CD8-positive, alpha-beta memory T cell (primary cell): ENCODE measurements around the gene ENGASE. TPM values are rescaled to one million over a fixed set of nuclear protein-coding genes. Genes with fewer than 3 reads are reported as not detected.

Source experiments
- CTCF ChIA-PET: fragments of 350-600 bp; sonication (Branson Sonifier 250); formaldehyde crosslinking; loops from one replicate; lab custom pipeline; 2021; ENCODE audit warnings: antibody characterized with exemption; lab: Charles Lee
- POLR2A ChIA-PET: fragments of 350-600 bp; sonication (Branson Sonifier 250); formaldehyde crosslinking; loops from one replicate; lab custom pipeline; 2021; ENCODE audit warnings: antibody characterized with exemption; lab: Charles Lee
- DNase-seq, 5 donors: peaks; one replicate each; pipeline versions ENCODE4 v3.0.0 to v3.0.0-alpha.2; 2020 to 2022; ENCODE audit warnings: mixed read lengths in 1 of 5
- H3K27ac ChIP-seq: one replicate; pipeline ENCODE4 v1.7.0; 2013; ENCODE audit warnings: low read depth, mild to moderate bottlenecking, low read length, moderate library complexity
- H3K27me3 ChIP-seq: 2 replicates; pipeline ENCODE4 v1.7.0; 2013; ENCODE audit warnings: low read length, mild to moderate bottlenecking; ENCODE audit not compliant: insufficient read depth, poor library complexity, severe bottlenecking
- H3K36me3 ChIP-seq: 2 replicates; pipeline ENCODE4 v1.7.0; 2013; ENCODE audit warnings: mild to moderate bottlenecking, low read length, moderate library complexity; ENCODE audit not compliant: insufficient read depth
- H3K4me1 ChIP-seq: 2 replicates; pipeline ENCODE4 v1.7.0; 2013; ENCODE audit warnings: mild to moderate bottlenecking, low read length, moderate library complexity; ENCODE audit not compliant: insufficient read depth
- H3K4me3 ChIP-seq: 2 replicates; pipeline ENCODE4 v1.7.0; 2013; ENCODE audit warnings: mild to moderate bottlenecking, low read length
- H3K9me3 ChIP-seq: 2 replicates; pipeline ENCODE4 v1.7.0; 2013; ENCODE audit warnings: mild to moderate bottlenecking, low read length
- H3K27ac Mint-ChIP-seq, 8 donors: one replicate each; pipeline ENCODE4 v1.8.0; 2020 to 2021; ENCODE audit warnings: mixed read lengths in 8 of 8, mild to moderate bottlenecking in 6 of 8, inconsistent platforms in 3 of 8, moderate library complexity in 3 of 8
- H3K27me3 Mint-ChIP-seq, 2 donors: one replicate each; pipeline ENCODE4 v1.8.0; 2020 to 2021; ENCODE audit warnings: mixed read lengths in 2 of 2, mild to moderate bottlenecking in 1 of 2, moderate library complexity in 1 of 2
- H3K36me3 Mint-ChIP-seq, 3 donors: one replicate each; pipeline ENCODE4 v1.8.0; 2020 to 2021; ENCODE audit warnings: mixed read lengths in 3 of 3, inconsistent platforms in 1 of 3, mild to moderate bottlenecking in 1 of 3
- H3K4me1 Mint-ChIP-seq, 3 donors: one replicate each; pipeline ENCODE4 v1.8.0; 2020 to 2021; ENCODE audit warnings: mixed read lengths in 3 of 3, inconsistent platforms in 1 of 3, mild to moderate bottlenecking in 1 of 3
- H3K4me3 Mint-ChIP-seq, 7 donors: one replicate each; pipeline ENCODE4 v1.8.0; 2020 to 2021; ENCODE audit warnings: mixed read lengths in 7 of 7, mild to moderate bottlenecking in 6 of 7, moderate library complexity in 4 of 7, inconsistent platforms in 2 of 7
- H3K9me3 Mint-ChIP-seq, 5 donors: one replicate each; pipeline ENCODE4 v1.8.0; 2020 to 2022; ENCODE audit warnings: mixed read lengths in 5 of 5, mild to moderate bottlenecking in 3 of 5, moderate library complexity in 2 of 5, inconsistent platforms in 1 of 5
- polyA plus RNA-seq: library from polyadenylated mRNA; unstranded; fragments of 300-500 nt; fragmentation: Illumina TruSeq; gene quantifications from one replicate; pipeline ENCODE4 v1.2.3, GENCODE V29; 2021
- total RNA-seq, 2 experiments: library from RNA; stranded (reverse); gene quantifications; one replicate each; pipeline ENCODE4 v1.2.3, GENCODE V29; 2021

Gene ENGASE
- total and polyA plus RNA-seq, 3 experiments from 2014 or later = 3.5 to 38.3 (median 33.2) TPM

GRCh38 chr17:79089720-79090442 is 15.3 kb downstream of the ENGASE start:
- no peaks in the 10 kb centered on the region for H3K9me3 ChIP-seq
- H3K36me3 ChIP-seq = no peaks in the 10 kb centered on the region
- no peak overlapping the region for H3K27ac ChIP-seq
- Mint-ChIP-seq H3K4me3 (no peak overlapping the region), H3K4me1 (peaks cover 14 to 19% (median 16%) of the 10 kb centered on the region in 3 donors), H3K27me3 (peaks cover 6 to 8% of the 10 kb centered on the region in 2 donors), H3K27ac (no peak overlapping the region), H3K9me3 (no peaks in the 10 kb centered on the region), H3K36me3 (peaks cover 0 to 23% (median 0%) of the 10 kb centered on the region in 3 donors)
- peaks cover 11% of the 10 kb centered on the region for H3K4me1 ChIP-seq
- ChIA-PET CTCF (interaction anchor here (1.9 to 5.7 kb wide), 4 partner anchors 16 to 303 kb away, joined by 4 to 52 read pairs (median 16); partner anchors contain the start of gene ENGASE), POLR2A (no interaction called here)
- H3K27me3 ChIP-seq = no peaks in the 10 kb centered on the region
- no peak for DNase-seq
- no peak overlapping the region for H3K4me3 ChIP-seq

GRCh38 chr17:79090443-79091225 is 16.0 kb downstream of the ENGASE start:
- H3K4me3 Mint-ChIP-seq = peak overlapping the region in 1 of 7 donors; percentile 27
- H3K27ac ChIP-seq = no peak overlapping the region
- H3K27me3 Mint-ChIP-seq = peaks cover 8 to 10% of the 10 kb centered on the region in 2 donors
- no peak for DNase-seq
- no peak overlapping the region for H3K4me3 ChIP-seq
- no peaks in the 10 kb centered on the region for H3K27me3 ChIP-seq
- H3K9me3 Mint-ChIP-seq = no peaks in the 10 kb centered on the region
- H3K36me3 ChIP-seq = no peaks in the 10 kb centered on the region
- peaks cover 0 to 16% (median 0%) of the 10 kb centered on the region in 3 donors for H3K36me3 Mint-ChIP-seq
- no peaks in the 10 kb centered on the region for H3K9me3 ChIP-seq
- H3K27ac Mint-ChIP-seq = no peak overlapping the region
- POLR2A ChIA-PET = interaction anchor here (0.7 kb wide), 1 partner anchor 678 kb away, joined by 3 read pairs; no protein-coding TSS in a partner anchor
- H3K4me1 Mint-ChIP-seq = peaks cover 15 to 20% (median 16%) of the 10 kb centered on the region in 3 donors
- CTCF ChIA-PET = interaction anchor here (1.9 to 4.9 kb wide), 2 partner anchors 30 to 301 kb away, joined by 4 to 23 read pairs; no protein-coding TSS in a partner anchor
- peaks cover 11% of the 10 kb centered on the region for H3K4me1 ChIP-seq

GRCh38 chr17:79091226-79091670 is 16.6 kb downstream of the ENGASE start:
- no peak overlapping the region for H3K27ac ChIP-seq
- H3K36me3 Mint-ChIP-seq = peaks cover 0 to 11% (median 0%) of the 10 kb centered on the region in 3 donors
- no peak for DNase-seq
- H3K27me3 ChIP-seq = peaks cover 5% of the 10 kb centered on the region
- H3K4me1 ChIP-seq = peaks cover 11% of the 10 kb centered on the region
- no peaks in the 10 kb centered on the region for H3K9me3 Mint-ChIP-seq
- POLR2A ChIA-PET = interaction anchor here (0.7 kb wide), 1 partner anchor 678 kb away, joined by 3 read pairs; no protein-coding TSS in a partner anchor
- peaks cover 16 to 20% (median 18%) of the 10 kb centered on the region in 3 donors for H3K4me1 Mint-ChIP-seq
- H3K27ac Mint-ChIP-seq = no peak overlapping the region
- H3K4me3 Mint-ChIP-seq = no peak overlapping the region
- no peaks in the 10 kb centered on the region for H3K9me3 ChIP-seq
- CTCF ChIA-PET = interaction anchor here (1.9 kb wide), 1 partner anchor 301 kb away, joined by 4 read pairs; no protein-coding TSS in a partner anchor
- H3K36me3 ChIP-seq = no peaks in the 10 kb centered on the region
- H3K27me3 Mint-ChIP-seq = peaks cover 12 to 16% of the 10 kb centered on the region in 2 donors
- H3K4me3 ChIP-seq = no peak overlapping the region

- no peaks in the 10 kb centered on the region for H3K36me3 ChIP-seq
- Mint-ChIP-seq H3K27ac (peak overlapping the region in 1 of 8 donors; percentile 60), H3K4me1 (peaks cover 16 to 21% (median 18%) of the 10 kb centered on the region in 3 donors), H3K27me3 (peaks cover 12 to 20% of the 10 kb centered on the region in 2 donors), H3K4me3 (peak overlapping the region in 1 of 7 donors; percentile 50), H3K36me3 (peaks cover 0 to under 1% (median 0%) of the 10 kb centered on the region in 3 donors), H3K9me3 (no peaks in the 10 kb centered on the region)
- ChIA-PET POLR2A (no interaction called here), CTCF (interaction anchor here (1.4 to 1.8 kb wide), 2 partner anchors 10 to 300 kb away, joined by 5 to 6 read pairs; no protein-coding TSS in a partner anchor)
- H3K27me3 ChIP-seq = peaks cover 5% of the 10 kb centered on the region
- no peak overlapping the region for H3K4me3 ChIP-seq
- H3K27ac ChIP-seq = no peak overlapping the region
- DNase-seq = no peak
- H3K4me1 ChIP-seq = peaks cover 11% of the 10 kb centered on the region
- H3K9me3 ChIP-seq = no peaks in the 10 kb centered on the region
Measured at GRCh38 chr17:79092567-79092966, 17.9 kb downstream of the ENGASE start.

GRCh38 chr17:79093270-79093669 is 18.6 kb downstream of the ENGASE start:
- Histone ChIP-seq H3K4me3 (no peak overlapping the region), H3K27ac (no peak overlapping the region), H3K27me3 (peaks cover 11% of the 10 kb centered on the region), H3K9me3 (no peaks in the 10 kb centered on the region), H3K4me1 (peaks cover 11% of the 10 kb centered on the region), H3K36me3 (no peaks in the 10 kb centered on the region)
- Mint-ChIP-seq H3K27ac (peak overlapping the region in 4 of 8 donors; percentile 63 to 95 (median 79)), H3K36me3 (no peaks in the 10 kb centered on the region), H3K4me3 (peak overlapping the region in 5 of 7 donors; percentile 15 to 71 (median 44)), H3K9me3 (no peaks in the 10 kb centered on the region), H3K4me1 (peaks cover 16 to 28% (median 23%) of the 10 kb centered on the region in 3 donors), H3K27me3 (peaks cover 15 to 27% of the 10 kb centered on the region in 2 donors)
- POLR2A ChIA-PET = no interaction called here
- CTCF ChIA-PET = interaction anchor here (0.5 to 1.8 kb wide), 4 partner anchors 9 to 468 kb away, joined by 3 to 6 read pairs (median 4); no protein-coding TSS in a partner anchor
- DNase-seq = no peak

- Histone ChIP-seq H3K4me1 (peaks cover 11% of the 10 kb centered on the region), H3K36me3 (no peaks in the 10 kb centered on the region), H3K4me3 (no peak overlapping the region), H3K9me3 (no peaks in the 10 kb centered on the region), H3K27me3 (peaks cover 11% of the 10 kb centered on the region), H3K27ac (no peak overlapping the region)
- H3K36me3 Mint-ChIP-seq = no peaks in the 10 kb centered on the region
- no peak for DNase-seq
- H3K27ac Mint-ChIP-seq = no peak overlapping the region
- peaks cover 19 to 37% of the 10 kb centered on the region in 2 donors for H3K27me3 Mint-ChIP-seq
- H3K9me3 Mint-ChIP-seq = no peaks in the 10 kb centered on the region
- CTCF ChIA-PET = interaction anchor here (0.7 kb wide), 1 partner anchor 61 kb away, joined by 4 read pairs; no protein-coding TSS in a partner anchor
- peaks cover 16 to 28% (median 23%) of the 10 kb centered on the region in 3 donors for H3K4me1 Mint-ChIP-seq
- H3K4me3 Mint-ChIP-seq = no peak overlapping the region
- POLR2A ChIA-PET = interaction anchor here (0.6 kb wide), 1 partner anchor 13 kb away, joined by 3 read pairs; no protein-coding TSS in a partner anchor
Measured at GRCh38 chr17:79094261-79094660, 19.6 kb downstream of the ENGASE start.

GRCh38 chr17:79095345-79096055 is 20.9 kb downstream of the ENGASE start:
- H3K4me3 ChIP-seq = no peak overlapping the region
- no peak for DNase-seq
- ChIA-PET CTCF (no interaction called here), POLR2A (no interaction called here)
- Mint-ChIP-seq H3K4me3 (peak overlapping the region in 1 of 7 donors; percentile 15), H3K9me3 (no peaks in the 10 kb centered on the region), H3K36me3 (no peaks in the 10 kb centered on the region), H3K27me3 (peaks cover 22 to 48% of the 10 kb centered on the region in 2 donors), H3K27ac (no peak overlapping the region), H3K4me1 (peaks cover 16 to 28% (median 23%) of the 10 kb centered on the region in 3 donors)
- peaks cover 11% of the 10 kb centered on the region for H3K27me3 ChIP-seq
- no peaks in the 10 kb centered on the region for H3K9me3 ChIP-seq
- H3K4me1 ChIP-seq = peaks cover 11% of the 10 kb centered on the region
- H3K27ac ChIP-seq = no peak overlapping the region
- H3K36me3 ChIP-seq = no peaks in the 10 kb centered on the region
